WERI-Rb-1 (cell line): Measurements from ENCODE around the gene GAN.

Experiments
- DNase-seq: peaks from one replicate; pipeline ENCODE4 v3.0.0-alpha.2; 2020
- H3K27ac ChIP-seq: fragments of 250-450 bp; sonication (Bioruptor Pico); 2 replicates; pipeline ENCODE4 v1.5.1; 2020; ENCODE audit warnings: mild to moderate bottlenecking, moderate library complexity
- H3K27me3 ChIP-seq: fragments of 250-450 bp; sonication (Bioruptor Pico); 2 replicates; pipeline ENCODE4 v1.5.1; 2021; ENCODE audit warnings: mild to moderate bottlenecking, low read depth, moderate library complexity; ENCODE audit not compliant: insufficient read depth, severe bottlenecking
- H3K36me3 ChIP-seq: fragments of 250-450 bp; sonication (Bioruptor Pico); 2 replicates; pipeline ENCODE4 v1.5.1; 2020; ENCODE audit warnings: mild to moderate bottlenecking, moderate library complexity
- H3K4me3 ChIP-seq: 2 replicates; pipeline ENCODE4 v1.5.1; 2011; ENCODE audit warnings: low read depth, mild to moderate bottlenecking, control low read depth, low read length
- H3K9me3 ChIP-seq: fragments of 250-450 bp; sonication (Bioruptor Pico); 2 replicates; pipeline ENCODE4 v1.5.1; 2021; ENCODE audit warnings: mild to moderate bottlenecking, moderate library complexity; ENCODE audit not compliant: severe bottlenecking
- TF ChIP-seq, protein P1 (sequence below): IDR thresholded peaks from 2 replicates; pipeline ENCODE4 v1.5.1; 2011; ENCODE audit warnings: low read depth, mild to moderate bottlenecking, control low read depth, inconsistent platforms, low read length

Gene GAN

DNA sequence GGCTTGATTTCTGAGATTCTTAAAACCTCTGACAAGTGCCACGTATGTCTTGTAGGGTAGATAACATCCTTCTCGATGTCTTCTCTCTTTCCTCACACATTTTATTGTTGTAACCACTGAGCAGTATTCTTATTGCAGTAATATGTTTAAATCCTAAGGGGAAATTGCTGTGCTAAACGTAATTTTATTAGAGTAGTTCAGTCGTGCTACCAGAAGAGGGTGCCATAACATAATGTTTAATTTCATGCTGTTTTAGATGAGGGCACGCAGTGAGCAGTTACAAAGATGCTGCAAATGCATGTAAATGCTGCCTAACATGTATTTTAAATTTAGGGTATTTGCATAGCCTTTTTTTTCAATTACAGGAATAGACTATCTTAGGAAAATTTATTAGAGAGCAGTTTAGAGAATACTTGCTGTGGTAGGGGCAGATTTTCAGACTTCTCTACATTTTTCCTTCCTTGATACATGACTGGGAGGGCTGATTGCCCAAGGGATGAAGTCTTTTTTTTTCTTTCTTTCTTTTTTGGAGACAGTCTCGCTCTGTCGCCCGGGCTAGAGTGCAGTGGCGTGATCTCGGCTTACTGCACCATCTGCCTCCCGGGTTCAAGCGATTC lies 51.7 kb downstream of the GAN start:
- TF ChIP-seq, protein P1, sequence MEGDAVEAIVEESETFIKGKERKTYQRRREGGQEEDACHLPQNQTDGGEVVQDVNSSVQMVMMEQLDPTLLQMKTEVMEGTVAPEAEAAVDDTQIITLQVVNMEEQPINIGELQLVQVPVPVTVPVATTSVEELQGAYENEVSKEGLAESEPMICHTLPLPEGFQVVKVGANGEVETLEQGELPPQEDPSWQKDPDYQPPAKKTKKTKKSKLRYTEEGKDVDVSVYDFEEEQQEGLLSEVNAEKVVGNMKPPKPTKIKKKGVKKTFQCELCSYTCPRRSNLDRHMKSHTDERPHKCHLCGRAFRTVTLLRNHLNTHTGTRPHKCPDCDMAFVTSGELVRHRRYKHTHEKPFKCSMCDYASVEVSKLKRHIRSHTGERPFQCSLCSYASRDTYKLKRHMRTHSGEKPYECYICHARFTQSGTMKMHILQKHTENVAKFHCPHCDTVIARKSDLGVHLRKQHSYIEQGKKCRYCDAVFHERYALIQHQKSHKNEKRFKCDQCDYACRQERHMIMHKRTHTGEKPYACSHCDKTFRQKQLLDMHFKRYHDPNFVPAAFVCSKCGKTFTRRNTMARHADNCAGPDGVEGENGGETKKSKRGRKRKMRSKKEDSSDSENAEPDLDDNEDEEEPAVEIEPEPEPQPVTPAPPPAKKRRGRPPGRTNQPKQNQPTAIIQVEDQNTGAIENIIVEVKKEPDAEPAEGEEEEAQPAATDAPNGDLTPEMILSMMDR = no peak
- Histone ChIP-seq H3K4me3 (no peak overlapping the region), H3K27ac (no peak overlapping the region), H3K27me3 (no peaks in the 10 kb centered on the region), H3K36me3 (no peaks in the 10 kb centered on the region), H3K9me3 (no peaks in the 10 kb centered on the region)
- no peak for DNase-seq

DNA sequence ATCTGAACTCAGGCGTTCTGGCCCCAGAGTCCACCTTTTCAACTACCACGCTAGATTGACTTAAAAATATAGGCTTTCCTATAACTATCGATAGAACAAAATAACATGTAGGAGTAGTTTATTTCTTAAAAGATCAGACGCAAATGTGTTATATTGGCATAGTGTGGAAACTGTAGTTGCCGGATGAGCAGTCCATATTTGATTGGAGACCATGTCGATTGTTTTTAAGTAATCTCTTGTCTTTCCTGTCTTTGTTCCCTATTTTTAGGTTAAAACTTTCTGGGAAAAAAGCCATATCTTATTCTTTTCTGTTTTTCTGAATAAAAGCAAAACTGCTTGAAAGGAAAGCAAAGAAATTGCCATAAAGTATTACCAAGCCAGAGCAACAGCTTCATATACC lies 53.1 kb downstream of the GAN start:
- Histone ChIP-seq H3K27ac (no peak overlapping the region), H3K4me3 (no peak overlapping the region), H3K36me3 (no peaks in the 10 kb centered on the region), H3K9me3 (no peaks in the 10 kb centered on the region), H3K27me3 (no peaks in the 10 kb centered on the region)
- TF ChIP-seq, protein P1 = no peak
- DNase-seq = no peak

DNA sequence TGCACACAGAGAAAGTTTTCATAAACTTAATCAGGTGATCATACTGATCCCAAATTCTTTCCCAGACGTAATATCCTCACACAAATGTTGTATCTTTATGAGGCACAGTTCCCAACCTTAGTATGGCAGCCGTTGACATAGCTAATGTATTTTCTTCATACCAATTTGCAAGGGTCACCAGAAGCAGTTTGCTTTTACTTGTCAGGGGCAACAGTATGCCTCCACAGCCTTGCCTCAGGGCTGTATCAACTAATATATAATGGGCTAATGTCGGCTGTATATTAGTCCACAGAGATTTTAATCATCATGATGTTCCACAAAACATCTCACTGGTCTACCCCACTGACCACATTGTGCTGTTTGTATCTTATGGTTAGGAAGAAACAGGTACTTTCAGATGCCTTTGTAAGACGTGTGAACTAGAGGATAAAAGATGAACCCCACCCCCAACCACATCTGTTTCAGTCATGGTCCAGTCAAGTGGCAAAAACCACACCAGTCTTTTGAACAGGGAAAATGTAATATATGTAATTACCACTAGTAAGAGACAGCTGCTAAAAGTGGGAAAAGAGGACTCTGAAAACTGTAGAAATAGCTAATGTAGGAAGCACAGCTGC lies 55.2 kb downstream of the GAN start:
- no peak for DNase-seq
- H3K9me3 ChIP-seq = no peaks in the 10 kb centered on the region
- H3K27me3 ChIP-seq = no peaks in the 10 kb centered on the region
- TF ChIP-seq, protein P1 = no peak
- no peaks in the 10 kb centered on the region for H3K36me3 ChIP-seq
- H3K4me3 ChIP-seq = no peak overlapping the region
- no peak overlapping the region for H3K27ac ChIP-seq

DNA sequence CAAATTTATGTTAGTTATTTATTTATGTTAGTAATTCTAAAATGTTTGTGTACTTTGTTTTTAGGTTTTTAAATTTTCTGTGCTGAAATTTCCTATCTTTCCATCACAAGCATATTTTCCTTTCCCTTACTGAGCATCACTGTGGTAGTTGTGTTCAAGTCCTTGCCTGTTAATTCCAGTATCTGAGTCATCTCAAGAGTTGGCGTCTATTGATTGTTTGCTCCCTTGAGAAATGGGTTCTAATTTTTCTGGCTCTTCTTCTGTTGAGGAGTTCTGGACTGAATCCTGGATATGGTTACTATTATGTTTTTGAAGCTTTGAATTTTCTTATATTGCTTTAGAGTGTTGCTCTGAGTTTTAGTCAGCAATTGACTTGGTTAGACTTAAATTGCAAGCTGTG lies 56.3 kb downstream of the GAN start:
- Histone ChIP-seq H3K27ac (no peak overlapping the region), H3K36me3 (no peaks in the 10 kb centered on the region), H3K4me3 (no peak overlapping the region), H3K9me3 (no peaks in the 10 kb centered on the region), H3K27me3 (no peaks in the 10 kb centered on the region)
- no peak for DNase-seq
- TF ChIP-seq, protein P1 = no peak

DNA sequence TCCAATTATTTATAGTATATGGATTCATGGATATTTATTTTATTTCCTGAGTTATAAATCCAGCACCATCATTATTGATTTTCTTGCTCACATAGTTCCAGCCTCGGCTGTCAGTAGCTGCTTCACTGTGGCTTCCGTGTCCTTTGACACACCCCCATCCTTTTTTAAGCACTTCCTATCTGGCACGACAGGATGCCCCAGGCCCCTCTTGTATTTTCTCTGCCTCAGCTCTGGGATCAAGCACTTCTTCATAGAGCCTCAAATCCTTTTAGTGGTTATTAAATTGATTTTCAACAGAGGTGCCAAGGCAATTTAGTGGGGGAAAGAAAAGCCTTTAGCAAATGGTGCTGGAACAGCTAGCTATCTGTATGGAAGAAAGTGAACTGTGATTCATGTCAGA lies 59.8 kb downstream of the GAN start:
- Histone ChIP-seq H3K36me3 (no peaks in the 10 kb centered on the region), H3K9me3 (no peaks in the 10 kb centered on the region), H3K27me3 (no peaks in the 10 kb centered on the region), H3K4me3 (no peak overlapping the region), H3K27ac (no peak overlapping the region)
- no peak for DNase-seq
- TF ChIP-seq, protein P1 = no peak

DNA sequence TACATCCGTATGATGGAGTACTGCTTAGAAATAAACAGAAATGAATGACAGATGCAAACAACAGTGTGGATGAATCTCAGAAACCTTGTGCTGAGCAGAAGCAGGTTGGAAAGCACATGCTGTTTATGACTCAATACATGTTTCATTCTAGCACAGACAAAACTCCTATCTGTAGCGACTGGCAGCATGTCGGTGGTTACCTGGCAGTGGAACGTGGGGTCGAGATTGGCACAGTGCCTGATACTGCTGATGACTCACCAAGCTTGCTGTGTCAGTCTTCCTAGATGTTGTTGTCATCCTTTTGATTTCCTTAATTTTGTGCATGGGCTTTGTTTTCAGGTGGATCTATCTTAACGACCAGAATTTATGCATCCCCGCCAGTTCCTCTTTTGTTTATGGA lies 62.1 kb downstream of the GAN start:
- no peaks in the 10 kb centered on the region for H3K27me3 ChIP-seq
- no peak overlapping the region for H3K4me3 ChIP-seq
- TF ChIP-seq, protein P1 = no peak
- no peak overlapping the region for H3K27ac ChIP-seq
- no peak for DNase-seq
- no peaks in the 10 kb centered on the region for H3K36me3 ChIP-seq
- no peaks in the 10 kb centered on the region for H3K9me3 ChIP-seq
